Renal cortex interstitium (tissue), 11 donors: ENCODE data around the gene BRD9. TPM values are rescaled to one million over a fixed set of nuclear protein-coding genes. Genes with fewer than 3 reads are reported as not detected.

Experiments
- DNase-seq, 11 donors: peaks; one replicate each; pipeline ENCODE4 v3.0.0-alpha.2; 2013; ENCODE audit warnings: low read depth in 9 of 11, low spot score in 4 of 11; ENCODE audit errors: extremely low read depth in 1 of 11
- polyA plus RNA-seq, 3 donors: library from polyadenylated mRNA; unstranded; fragments of 120-200 nt; gene quantifications; one replicate each; pipeline ENCODE4 v1.2.1, GENCODE V29; 2013; ENCODE audit not compliant: insufficient read length in 3 of 3

BRD9 gene
- polyA plus RNA-seq, 3 donors = 38.7 to 46.1 (median 42.4) TPM

DNA sequence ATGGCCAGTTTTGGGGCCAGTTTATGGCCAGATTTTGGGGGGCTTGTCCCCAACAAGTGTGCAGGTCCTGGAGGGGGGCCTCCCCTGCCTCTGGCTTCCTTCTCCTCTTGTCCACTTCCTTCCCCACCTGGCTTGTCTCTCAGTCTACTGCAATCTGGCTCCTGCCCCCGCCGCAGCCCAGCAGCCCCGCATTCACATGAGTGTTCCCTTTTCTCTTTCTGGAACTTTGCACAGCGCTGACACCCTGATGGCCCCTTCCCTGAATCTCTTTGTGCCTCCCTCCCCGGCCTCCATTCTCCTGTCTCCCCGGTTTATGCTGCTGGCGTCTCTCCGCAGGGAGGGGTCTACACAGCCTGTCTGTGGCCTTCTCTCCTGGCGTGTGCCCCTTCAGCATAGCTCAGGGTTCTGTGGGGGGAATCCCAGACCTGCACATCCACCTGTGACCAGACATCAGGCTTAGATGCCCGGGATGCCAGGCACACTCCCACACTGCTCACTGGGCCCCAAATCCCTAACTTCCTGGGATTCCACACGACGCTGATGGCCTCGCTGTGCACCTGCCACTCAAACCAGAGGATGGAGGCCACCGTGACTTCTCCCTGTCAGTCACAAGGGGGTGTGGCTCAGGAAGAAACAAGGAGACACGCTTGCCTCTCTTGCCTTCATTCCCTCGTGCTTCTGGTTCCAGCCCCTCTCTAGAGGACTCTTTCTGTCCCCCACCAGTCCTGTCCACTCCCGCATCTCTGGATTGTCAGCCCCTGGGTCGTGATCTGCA is 17.6 kb upstream of the BRD9 start:
- no peak for DNase-seq

DNA sequence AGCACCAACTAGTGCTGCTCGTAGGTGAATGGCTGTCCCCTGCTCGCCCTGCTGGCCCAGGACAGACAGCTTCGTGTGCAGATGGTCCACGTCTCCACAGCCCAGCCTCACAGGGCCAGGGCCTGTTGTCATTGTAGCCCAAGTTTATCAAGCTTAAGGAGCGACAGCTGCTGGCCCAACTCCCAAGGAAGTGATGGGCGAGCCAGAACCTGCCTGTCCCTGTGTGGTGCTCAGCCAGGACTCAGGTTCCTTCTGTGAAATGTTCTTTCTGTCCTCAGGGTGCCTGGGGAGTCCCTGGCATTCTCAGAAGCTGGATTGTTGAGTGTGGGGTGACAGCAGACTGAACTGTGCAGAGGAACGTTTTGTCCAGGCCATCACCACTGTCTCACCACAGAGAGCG is 16.5 kb upstream of the BRD9 start:
- DNase-seq = no peak

- DNase-seq = no peak
These were observed 15.6 kb upstream of the BRD9 start for GRCh38 chr5:908172-908571.

GRCh38 chr5:907366-907910 is 14.8 kb upstream of the BRD9 start:
- DNase-seq = no peak

DNA sequence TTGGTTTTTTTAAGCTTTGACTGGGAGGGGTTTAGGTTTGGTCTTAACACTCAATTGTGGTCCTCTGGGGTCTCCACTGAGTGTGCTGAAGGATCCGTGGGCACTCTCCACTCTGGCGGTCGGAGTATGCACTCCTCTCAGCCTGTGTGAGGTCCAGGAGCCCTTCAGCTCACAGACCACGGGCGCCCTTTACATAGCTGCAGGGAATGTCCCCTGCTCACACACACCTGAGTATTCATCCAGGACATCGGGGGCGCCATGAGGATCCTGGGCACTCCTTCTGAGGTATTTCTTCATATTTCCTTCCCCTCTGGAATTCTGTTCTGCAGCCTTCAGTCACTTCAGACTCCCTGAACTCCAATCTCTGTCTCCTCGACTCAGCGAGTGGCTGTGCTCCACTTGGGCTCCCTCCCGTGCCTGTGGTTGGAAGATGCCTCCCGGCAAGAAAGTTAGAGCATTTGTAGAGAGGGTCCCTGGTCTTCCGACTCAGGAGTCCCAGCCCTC is 12.6 kb upstream of the BRD9 start:
- no peak for DNase-seq

- no peak for DNase-seq
These were observed 11.1 kb upstream of the BRD9 start for GRCh38 chr5:903756-904096.

GRCh38 chr5:902129-902916 is 9.7 kb upstream of the BRD9 start:
- no peak for DNase-seq

DNA sequence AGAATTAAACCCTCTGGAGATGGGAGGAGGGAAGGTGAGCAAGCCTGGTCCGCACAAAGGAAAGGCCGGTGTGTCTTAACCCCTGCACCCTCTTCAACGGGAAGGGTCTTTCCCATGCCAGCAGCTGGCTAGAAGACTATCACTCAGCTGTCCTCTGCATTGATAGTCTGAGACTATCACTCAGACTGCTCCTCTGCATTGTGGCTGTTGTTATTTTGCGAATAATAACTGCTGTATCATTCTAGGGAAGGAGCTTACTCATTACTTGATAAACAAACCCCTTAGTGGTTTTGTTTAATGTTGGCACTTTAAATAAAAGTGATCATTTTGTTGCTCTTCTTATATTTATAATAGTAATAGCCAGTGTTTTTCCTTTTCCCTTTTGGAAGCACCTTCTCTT is 8.2 kb upstream of the BRD9 start:
- no peak for DNase-seq

- DNase-seq = no peak
These were observed 1.1 kb upstream of the BRD9 start for GRCh38 chr5:893711-894110.

- DNase-seq = no peak
These were observed 521 bp upstream of the BRD9 start for GRCh38 chr5:893137-893506.

GRCh38 chr5:891837-892393 is 686 bp downstream of the BRD9 start:
- DNase-seq = peak in 1 of 11 donors; percentile 9

- DNase-seq = no peak
These were observed 1.3 kb downstream of the BRD9 start for GRCh38 chr5:891117-891836.

GRCh38 chr5:889075-889710 is 3.4 kb downstream of the BRD9 start:
- no peak for DNase-seq

- DNase-seq = no peak
These were observed 4.0 kb downstream of the BRD9 start for GRCh38 chr5:888638-889035.

- DNase-seq = no peak
These were observed 4.5 kb downstream of the BRD9 start for GRCh38 chr5:887947-888637.

- DNase-seq = no peak
These were observed 5.8 kb downstream of the BRD9 start for GRCh38 chr5:886716-887325.

GRCh38 chr5:886036-886435 is 6.6 kb downstream of the BRD9 start:
- no peak for DNase-seq

GRCh38 chr5:885529-885928 is 7.1 kb downstream of the BRD9 start:
- DNase-seq = no peak
